Erythroblast (primary cell): Measurements from ENCODE around the gene HMGCR.

ENCODE experiments used
- GATA1 ChIP-seq: IDR thresholded peaks from 2 replicates; pipeline ENCODE4 v1.6.1; 2011; ENCODE audit warnings: low read depth, mild to moderate bottlenecking, control low read depth, low read length, moderate library complexity
- POLR2A ChIP-seq: IDR thresholded peaks from 2 replicates; pipeline ENCODE4 v1.6.1; 2011; ENCODE audit warnings: mild to moderate bottlenecking, low read length

DNA sequence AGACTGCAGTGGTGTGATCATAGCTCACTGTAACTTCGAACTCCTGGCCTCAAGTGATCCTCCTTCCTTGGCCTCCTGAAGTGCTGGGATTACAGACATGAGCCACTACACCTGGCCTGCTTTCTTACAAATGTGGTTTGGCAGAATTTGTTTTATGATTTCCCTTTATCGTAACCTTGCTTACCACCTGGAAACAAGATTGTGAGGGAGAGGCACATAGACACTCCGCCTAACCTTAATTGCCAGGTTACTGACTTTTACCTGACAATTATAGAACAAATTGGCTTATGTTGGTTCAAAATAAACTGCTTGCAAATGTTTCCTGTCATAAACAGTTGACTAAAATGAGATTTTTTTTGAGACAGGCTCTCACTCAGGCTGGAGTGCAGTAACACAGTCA is 26.8 kb upstream of the HMGCR start:
- no peak for TF ChIP-seq POLR2A
- TF ChIP-seq GATA1, result no peak
